Measurements from ENCODE around the gene GRM7.

DNA sequence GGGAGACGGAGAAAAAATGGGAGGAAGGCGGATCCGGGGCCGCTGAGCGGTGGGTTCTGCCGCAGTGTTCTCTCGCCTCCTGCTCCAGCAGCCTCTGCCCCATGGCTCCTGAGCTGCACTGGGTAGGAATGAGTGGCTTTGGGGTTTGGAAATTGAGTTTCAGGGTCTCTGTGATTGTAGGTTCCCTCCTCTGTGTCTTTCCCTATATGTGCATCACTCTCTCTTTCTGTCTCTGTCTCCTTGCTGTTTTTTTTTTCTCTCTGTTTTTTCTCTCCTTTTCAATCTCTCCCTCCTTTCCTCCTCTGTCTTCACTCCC, 1.9 kb downstream of the GRM7 start:
- TF ChIP-seq, protein P1, sequence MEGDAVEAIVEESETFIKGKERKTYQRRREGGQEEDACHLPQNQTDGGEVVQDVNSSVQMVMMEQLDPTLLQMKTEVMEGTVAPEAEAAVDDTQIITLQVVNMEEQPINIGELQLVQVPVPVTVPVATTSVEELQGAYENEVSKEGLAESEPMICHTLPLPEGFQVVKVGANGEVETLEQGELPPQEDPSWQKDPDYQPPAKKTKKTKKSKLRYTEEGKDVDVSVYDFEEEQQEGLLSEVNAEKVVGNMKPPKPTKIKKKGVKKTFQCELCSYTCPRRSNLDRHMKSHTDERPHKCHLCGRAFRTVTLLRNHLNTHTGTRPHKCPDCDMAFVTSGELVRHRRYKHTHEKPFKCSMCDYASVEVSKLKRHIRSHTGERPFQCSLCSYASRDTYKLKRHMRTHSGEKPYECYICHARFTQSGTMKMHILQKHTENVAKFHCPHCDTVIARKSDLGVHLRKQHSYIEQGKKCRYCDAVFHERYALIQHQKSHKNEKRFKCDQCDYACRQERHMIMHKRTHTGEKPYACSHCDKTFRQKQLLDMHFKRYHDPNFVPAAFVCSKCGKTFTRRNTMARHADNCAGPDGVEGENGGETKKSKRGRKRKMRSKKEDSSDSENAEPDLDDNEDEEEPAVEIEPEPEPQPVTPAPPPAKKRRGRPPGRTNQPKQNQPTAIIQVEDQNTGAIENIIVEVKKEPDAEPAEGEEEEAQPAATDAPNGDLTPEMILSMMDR (IDR thresholded peaks at IDR 0.05; ENCODE audit: poor library complexity): no peak
- TF ChIP-seq EZH2 (IDR thresholded peaks at IDR 0.05; ENCODE audit: borderline replicate concordance): no peak
